HEK293T (cell line): ENCODE measurements around the gene CIAPIN1.

ENCODE experiments used
- CTCF ChIA-PET: fragments of 350-600 bp; formaldehyde crosslinking; extraction: SDS; loops from one replicate; lab custom pipeline; 2021; ENCODE audit warnings: antibody characterized with exemption, inconsistent platforms; lab: Yijun Ruan, JAX
- POLR2A ChIA-PET: fragments of 350-600 bp; formaldehyde crosslinking; extraction: SDS; loops from one replicate; lab custom pipeline; 2020; ENCODE audit warnings: antibody characterized with exemption, inconsistent platforms; lab: Yijun Ruan, JAX
- DNase-seq: peaks from one replicate; pipeline ENCODE4 v3.0.0; 2012; ENCODE audit warnings: mixed read lengths; ENCODE audit errors: extremely low spot score
- ARNT ChIP-seq: fragments of 450-650 bp; IDR thresholded peaks from 2 replicates; pipeline ENCODE4 v1.6.1; 2017; ENCODE audit warnings: mild to moderate bottlenecking
- BHLHE40 ChIP-seq: fragments of 450-650 bp; IDR thresholded peaks from 2 replicates; pipeline ENCODE4 v1.6.1; 2016; ENCODE audit warnings: mild to moderate bottlenecking, moderate library complexity, borderline replicate concordance
- CTBP1 ChIP-seq: fragments of 450-650 bp; IDR thresholded peaks from 2 replicates; pipeline ENCODE4 v1.6.1; 2016; ENCODE audit warnings: borderline replicate concordance
- ELF4 ChIP-seq: fragments of 450-650 bp; IDR thresholded peaks from 2 replicates; pipeline ENCODE4 v1.6.1; 2017; ENCODE audit warnings: antibody characterized with exemption
- FOXA1 ChIP-seq: fragments of 450-650 bp; IDR thresholded peaks from 2 replicates; pipeline ENCODE4 v1.6.1; 2016; ENCODE audit warnings: mild to moderate bottlenecking
- FOXK2 ChIP-seq: fragments of 450-650 bp; IDR thresholded peaks from 2 replicates; pipeline ENCODE4 v1.6.1; 2016; ENCODE audit warnings: mild to moderate bottlenecking
- FOXM1 ChIP-seq: fragments of 450-650 bp; IDR thresholded peaks from 2 replicates; pipeline ENCODE4 v1.6.1; 2017; ENCODE audit warnings: mild to moderate bottlenecking, borderline replicate concordance
- HDGF ChIP-seq: fragments of 450-650 bp; IDR thresholded peaks from 2 replicates; pipeline ENCODE4 v1.6.1; 2017; ENCODE audit warnings: antibody characterized with exemption, borderline replicate concordance
- L3MBTL2 ChIP-seq: fragments of 450-650 bp; conservative IDR thresholded peaks from 2 replicates; pipeline ENCODE4 v1.6.1; 2016; ENCODE audit warnings: mild to moderate bottlenecking
- LEF1 ChIP-seq: fragments of 450-650 bp; IDR thresholded peaks from 2 replicates; pipeline ENCODE4 v1.6.1; 2017; ENCODE audit warnings: mild to moderate bottlenecking, borderline replicate concordance
- NFRKB ChIP-seq: fragments of 450-650 bp; IDR thresholded peaks from 2 replicates; pipeline ENCODE4 v1.6.1; 2016; ENCODE audit warnings: mild to moderate bottlenecking, moderate library complexity
- PKNOX1 ChIP-seq: fragments of 450-650 bp; IDR thresholded peaks from 2 replicates; pipeline ENCODE4 v1.6.1; 2016
- SP1 ChIP-seq: fragments of 450-650 bp; IDR thresholded peaks from 2 replicates; pipeline ENCODE4 v1.6.1; 2017
- SUZ12 ChIP-seq: fragments of 450-650 bp; IDR thresholded peaks from 2 replicates; pipeline ENCODE4 v1.6.1; 2016; ENCODE audit warnings: mild to moderate bottlenecking
- TARDBP ChIP-seq: fragments of 450-650 bp; IDR thresholded peaks from 2 replicates; pipeline ENCODE4 v1.6.1; 2016
- ZNF384 ChIP-seq: fragments of 450-650 bp; IDR thresholded peaks from 2 replicates; pipeline ENCODE4 v1.6.1; 2016

CIAPIN1 gene

GRCh38 chr16:57481421-57481820 lies 34.2 kb upstream of the CIAPIN1 start:
- ChIA-PET POLR2A (no interaction called here), CTCF (interaction anchor here (0.8 kb wide), 1 partner anchor 38 kb away, joined by 4 read pairs; no protein-coding TSS in a partner anchor)
- TF ChIP-seq FOXK2 (no peak), HDGF (no peak), SP1 (no peak), ARNT (no peak), BHLHE40 (no peak), L3MBTL2 (no peak), FOXA1 (no peak), NFRKB (no peak), ELF4 (no peak), FOXM1 (no peak), CTBP1 (no peak), SUZ12 (no peak), LEF1 (no peak), TARDBP (no peak), ZNF384 (no peak), PKNOX1 (no peak)

GRCh38 chr16:57480754-57481230 lies 33.6 kb upstream of the CIAPIN1 start:
- ChIA-PET CTCF (interaction anchor here (0.8 kb wide), 1 partner anchor 39 kb away, joined by 4 read pairs; no protein-coding TSS in a partner anchor), POLR2A (no interaction called here)
- no peak for DNase-seq
- TF ChIP-seq FOXM1 (no peak), NFRKB (no peak), L3MBTL2 (no peak), CTBP1 (no peak), ZNF384 (no peak), PKNOX1 (no peak), ARNT (no peak), FOXA1 (no peak), SUZ12 (no peak), LEF1 (no peak), TARDBP (no peak), ELF4 (no peak), SP1 (no peak)

More at GRCh38 chr16:57481421-57481820, 34.2 kb upstream of the CIAPIN1 start:
- DNase-seq: no peak

- no peak for DNase-seq
- ChIA-PET CTCF (no interaction called here), POLR2A (interaction anchor here (1.0 kb wide), 1 partner anchor 33 kb away, joined by 3 read pairs; the partner anchor contains the start of genes CIAPIN1 and COQ9)
- TF ChIP-seq SP1: no peak
- no peak for TF ChIP-seq FOXM1
- no peak for TF ChIP-seq BHLHE40
- no peak for TF ChIP-seq FOXK2
- no peak for TF ChIP-seq LEF1
- no peak for TF ChIP-seq PKNOX1
- no peak for TF ChIP-seq ZNF384
- no peak for TF ChIP-seq TARDBP
- TF ChIP-seq FOXA1: no peak
- no peak for TF ChIP-seq ELF4
- TF ChIP-seq NFRKB: no peak
- no peak for TF ChIP-seq ARNT
- no peak for TF ChIP-seq HDGF
- TF ChIP-seq CTBP1: no peak
Observed at GRCh38 chr16:57479976-57480753, 33.0 kb upstream of the CIAPIN1 start.

- DNase-seq: peak; percentile 53
- no peak for TF ChIP-seq SUZ12
- no peak for TF ChIP-seq FOXK2
- no peak for TF ChIP-seq NFRKB
- no peak for TF ChIP-seq ZNF384
- no peak for TF ChIP-seq LEF1
- no peak for TF ChIP-seq SP1
- TF ChIP-seq FOXM1: no peak
- TF ChIP-seq ELF4: no peak
- TF ChIP-seq PKNOX1: no peak
- TF ChIP-seq TARDBP: no peak
- POLR2A ChIA-PET: interaction anchor here (1.0 kb wide), 1 partner anchor 32 kb away, joined by 3 read pairs; the partner anchor contains the start of genes CIAPIN1 and COQ9
- CTCF ChIA-PET: no interaction called here
Observed at GRCh38 chr16:57479205-57479975, 32.2 kb upstream of the CIAPIN1 start.
